Measurements from ENCODE around the gene ROPN1.
"Not testable (repeated sequence)": the region's sequence is repeated elsewhere in the genome, so short reads cannot be mapped to it uniquely, and the experiment has no call there.

- TF ChIP-seq EZH2phosphoT487 (IDR thresholded peaks at IDR 0.05; ENCODE audit: borderline replicate concordance, low read depth, low read length); CTCF (conservative IDR thresholded peaks at IDR 0.05; ENCODE audit: low read length): not testable (repeated sequence)
Observed at GRCh38 chr3:123966799-123967198, 25.1 kb downstream of the ROPN1 start.
